BJ (cell line): ENCODE results near the gene TBK1. TPM values are rescaled to one million over a fixed set of nuclear protein-coding genes. Genes with fewer than 3 reads are reported as not detected.

Source experiments
- CTCF ChIA-PET: fragments of 350-600 bp; formaldehyde crosslinking; extraction: SDS; loops from one replicate; lab custom pipeline; 2021; ENCODE audit warnings: antibody characterized with exemption, inconsistent platforms; lab: Yijun Ruan, JAX
- POLR2A ChIA-PET: fragments of 300-600 bp; sonication (Branson Sonifier 250); formaldehyde crosslinking; extraction: SDS; loops from one replicate; lab custom pipeline; 2021; ENCODE audit warnings: antibody characterized with exemption; lab: Charles Lee
- DNase-seq: peaks from one replicate; pipeline ENCODE4 v3.0.0-alpha.2; 2011; ENCODE audit warnings: low read depth
- H3K27me3 ChIP-seq: 2 replicates; pipeline ENCODE4 v1.6.0; 2011; ENCODE audit warnings: low read length; ENCODE audit not compliant: control insufficient read depth, insufficient read depth
- H3K36me3 ChIP-seq: 2 replicates; pipeline ENCODE4 v1.5.1; 2011; ENCODE audit warnings: low read length; ENCODE audit not compliant: control insufficient read depth, insufficient read depth
- H3K4me3 ChIP-seq: 2 replicates; pipeline ENCODE4 v1.5.1; 2011; ENCODE audit warnings: low read depth, mild to moderate bottlenecking, control low read depth, low read length
- polyA plus RNA-seq: library from polyadenylated mRNA; depleted of rRNA; stranded (reverse); fragments of >200 nt; gene quantifications from 2 replicates; pipeline ENCODE4 v1.2.3, GENCODE V29; 2011
- TF ChIP-seq, protein P1 (sequence below): IDR thresholded peaks from 2 replicates; pipeline ENCODE4 v1.5.1; 2011; ENCODE audit warnings: low read depth, mild to moderate bottlenecking, control low read depth, inconsistent platforms, low read length, moderate library complexity; ENCODE audit not compliant: insufficient read depth

Gene TBK1
- polyA plus RNA-seq, 1 experiment: 5.7 TPM

GRCh38 chr12:64493513-64493912, 41.6 kb downstream of the TBK1 start:
- CTCF ChIA-PET: interaction anchor here (0.6 kb wide), 1 partner anchor 18 kb away, joined by 4 read pairs; no protein-coding TSS in a partner anchor
- no peaks in the 10 kb centered on the region for H3K27me3 ChIP-seq
- DNase-seq: no peak
- no peak overlapping the region for H3K4me3 ChIP-seq
- peaks cover 7% of the 10 kb centered on the region for H3K36me3 ChIP-seq
- POLR2A ChIA-PET: no interaction called here
- TF ChIP-seq, protein P1, sequence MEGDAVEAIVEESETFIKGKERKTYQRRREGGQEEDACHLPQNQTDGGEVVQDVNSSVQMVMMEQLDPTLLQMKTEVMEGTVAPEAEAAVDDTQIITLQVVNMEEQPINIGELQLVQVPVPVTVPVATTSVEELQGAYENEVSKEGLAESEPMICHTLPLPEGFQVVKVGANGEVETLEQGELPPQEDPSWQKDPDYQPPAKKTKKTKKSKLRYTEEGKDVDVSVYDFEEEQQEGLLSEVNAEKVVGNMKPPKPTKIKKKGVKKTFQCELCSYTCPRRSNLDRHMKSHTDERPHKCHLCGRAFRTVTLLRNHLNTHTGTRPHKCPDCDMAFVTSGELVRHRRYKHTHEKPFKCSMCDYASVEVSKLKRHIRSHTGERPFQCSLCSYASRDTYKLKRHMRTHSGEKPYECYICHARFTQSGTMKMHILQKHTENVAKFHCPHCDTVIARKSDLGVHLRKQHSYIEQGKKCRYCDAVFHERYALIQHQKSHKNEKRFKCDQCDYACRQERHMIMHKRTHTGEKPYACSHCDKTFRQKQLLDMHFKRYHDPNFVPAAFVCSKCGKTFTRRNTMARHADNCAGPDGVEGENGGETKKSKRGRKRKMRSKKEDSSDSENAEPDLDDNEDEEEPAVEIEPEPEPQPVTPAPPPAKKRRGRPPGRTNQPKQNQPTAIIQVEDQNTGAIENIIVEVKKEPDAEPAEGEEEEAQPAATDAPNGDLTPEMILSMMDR: no peak

- DNase-seq: no peak
- ChIA-PET POLR2A (no interaction called here), CTCF (interaction anchor here (1.2 kb wide), 1 partner anchor 15 kb away, joined by 3 read pairs; no protein-coding TSS in a partner anchor)
- TF ChIP-seq, protein P1: no peak
- H3K27me3 ChIP-seq: no peaks in the 10 kb centered on the region
- peaks cover 5% of the 10 kb centered on the region for H3K36me3 ChIP-seq
- H3K4me3 ChIP-seq: no peak overlapping the region
These were observed 43.2 kb downstream of the TBK1 start for GRCh38 chr12:64494998-64495729.

DNA sequence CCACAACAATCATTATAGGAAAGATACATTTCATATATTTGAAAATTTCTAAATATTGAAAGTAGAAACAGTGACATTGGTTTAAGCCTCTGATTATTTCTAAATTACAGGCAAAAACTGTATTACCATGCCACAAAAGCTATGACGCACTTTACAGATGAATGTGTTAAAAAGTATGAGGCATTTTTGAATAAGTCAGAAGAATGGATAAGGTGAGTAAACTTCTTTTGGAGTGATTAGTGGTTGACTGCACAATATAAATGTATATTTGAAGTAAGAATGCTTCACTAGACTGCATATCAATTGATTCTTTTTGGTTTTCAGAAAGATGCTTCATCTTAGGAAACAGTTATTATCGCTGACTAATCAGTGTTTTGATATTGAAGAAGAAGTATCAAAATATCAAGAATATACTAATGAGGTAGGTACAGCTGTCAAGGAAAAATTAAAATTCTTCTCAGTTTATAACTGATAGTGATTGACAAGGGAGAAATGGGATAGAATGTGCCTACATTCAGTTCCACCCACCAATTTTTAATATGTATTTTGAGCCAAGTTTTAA, 45.0 kb downstream of the TBK1 start:
- no peak overlapping the region for H3K4me3 ChIP-seq
- no peak for DNase-seq
- CTCF ChIA-PET: no interaction called here
- H3K27me3 ChIP-seq: no peaks in the 10 kb centered on the region
- POLR2A ChIA-PET: no interaction called here
- peaks cover 5% of the 10 kb centered on the region for H3K36me3 ChIP-seq
- TF ChIP-seq, protein P1: no peak

DNA sequence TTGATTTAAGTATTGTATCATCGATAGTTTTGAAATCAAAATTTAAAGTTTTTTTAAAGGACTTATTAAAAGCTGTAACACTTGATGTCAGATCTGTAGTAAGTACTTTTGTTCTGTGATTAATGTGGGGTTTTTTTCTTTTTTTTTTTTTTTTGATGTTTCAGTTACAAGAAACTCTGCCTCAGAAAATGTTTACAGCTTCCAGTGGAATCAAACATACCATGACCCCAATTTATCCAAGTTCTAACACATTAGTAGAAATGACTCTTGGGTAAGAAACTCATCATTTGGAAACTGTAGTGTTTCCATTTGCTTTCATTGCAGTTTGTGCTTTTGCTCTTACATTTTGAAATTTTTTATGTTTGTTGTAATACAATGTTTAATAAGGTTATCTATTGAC, 45.6 kb downstream of the TBK1 start:
- H3K4me3 ChIP-seq: no peak overlapping the region
- ChIA-PET POLR2A (no interaction called here), CTCF (no interaction called here)
- H3K36me3 ChIP-seq: peaks cover 5% of the 10 kb centered on the region
- no peaks in the 10 kb centered on the region for H3K27me3 ChIP-seq
- DNase-seq: no peak
- TF ChIP-seq, protein P1: no peak

GRCh38 chr12:64497903-64498302, 46.0 kb downstream of the TBK1 start:
- no peak for DNase-seq
- Histone ChIP-seq H3K36me3 (peaks cover 5% of the 10 kb centered on the region), H3K4me3 (no peak overlapping the region), H3K27me3 (no peaks in the 10 kb centered on the region)
- ChIA-PET CTCF (no interaction called here), POLR2A (no interaction called here)
- TF ChIP-seq, protein P1: no peak
